ENCODE results near the gene TMEM109.

The TMEM109 gene

DNA sequence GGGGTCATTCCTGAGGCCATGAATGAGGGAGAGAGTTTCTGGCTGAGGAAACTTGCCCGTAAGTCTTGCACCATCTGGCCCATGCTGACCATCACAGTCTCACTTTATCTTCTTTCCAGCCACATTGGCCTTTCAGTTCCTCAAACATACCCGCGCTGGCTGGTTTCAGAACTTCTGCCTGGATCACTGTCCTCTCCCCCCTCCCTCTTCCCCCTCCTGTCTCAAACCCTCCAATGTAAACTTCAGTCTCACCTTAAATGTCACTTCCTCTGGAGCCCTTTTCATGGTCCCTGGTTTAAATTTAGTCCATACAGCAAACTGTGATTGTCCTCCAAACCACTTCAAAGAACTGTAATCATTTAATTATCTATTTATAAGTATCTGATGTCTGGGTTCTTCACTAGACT lies 3.7 kb upstream of the TMEM109 start:
- no peak for DNase-seq (ENCODE audit: low read depth in 2 of 2)

GRCh38 chr11:60910711-60911380 lies 3.1 kb upstream of the TMEM109 start:
- DNase-seq (ENCODE audit: low read depth in 2 of 2): no peak

GRCh38 chr11:60912223-60912850 lies 1.6 kb upstream of the TMEM109 start:
- no peak for DNase-seq (ENCODE audit: low read depth in 2 of 2)

DNA sequence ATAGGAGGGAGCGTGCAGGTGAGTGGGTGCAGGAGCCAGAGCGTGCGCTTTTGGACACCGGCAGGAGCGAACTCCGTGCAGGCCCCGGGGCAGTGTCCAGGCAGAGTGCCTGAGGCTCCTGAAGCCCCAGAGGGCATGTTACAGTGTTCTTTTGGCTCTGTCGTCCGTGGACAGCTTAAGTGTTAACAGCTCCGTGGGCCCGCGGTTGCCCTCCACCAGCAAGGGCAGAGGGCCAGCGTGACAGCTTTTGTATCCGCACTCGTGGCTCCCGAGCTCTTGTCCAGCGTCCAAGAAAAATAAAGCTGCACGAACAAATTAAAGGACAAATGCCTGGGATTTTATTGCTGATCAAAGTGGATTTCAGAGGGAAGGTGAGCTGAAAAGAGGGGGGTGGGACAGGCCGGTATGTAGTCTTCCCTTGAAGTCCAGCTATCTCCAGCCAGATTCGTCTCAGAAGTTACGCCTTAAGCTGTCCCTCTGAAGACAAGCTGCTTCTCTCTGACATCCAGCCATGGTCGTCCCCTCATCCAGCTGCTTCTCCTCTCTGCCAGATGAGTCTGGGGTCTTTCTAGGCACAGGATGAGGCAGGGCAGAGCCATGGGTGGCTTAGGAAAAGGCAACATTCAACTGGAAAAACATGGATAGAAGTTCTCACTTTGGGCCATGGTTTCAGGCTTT lies 968 bp upstream of the TMEM109 start:
- no peak for DNase-seq (ENCODE audit: low read depth in 2 of 2)

GRCh38 chr11:60914633-60915247 lies 782 bp downstream of the TMEM109 start:
- DNase-seq (ENCODE audit: low read depth in 2 of 2): peak in 1 of 2 donors; percentile 26

DNA sequence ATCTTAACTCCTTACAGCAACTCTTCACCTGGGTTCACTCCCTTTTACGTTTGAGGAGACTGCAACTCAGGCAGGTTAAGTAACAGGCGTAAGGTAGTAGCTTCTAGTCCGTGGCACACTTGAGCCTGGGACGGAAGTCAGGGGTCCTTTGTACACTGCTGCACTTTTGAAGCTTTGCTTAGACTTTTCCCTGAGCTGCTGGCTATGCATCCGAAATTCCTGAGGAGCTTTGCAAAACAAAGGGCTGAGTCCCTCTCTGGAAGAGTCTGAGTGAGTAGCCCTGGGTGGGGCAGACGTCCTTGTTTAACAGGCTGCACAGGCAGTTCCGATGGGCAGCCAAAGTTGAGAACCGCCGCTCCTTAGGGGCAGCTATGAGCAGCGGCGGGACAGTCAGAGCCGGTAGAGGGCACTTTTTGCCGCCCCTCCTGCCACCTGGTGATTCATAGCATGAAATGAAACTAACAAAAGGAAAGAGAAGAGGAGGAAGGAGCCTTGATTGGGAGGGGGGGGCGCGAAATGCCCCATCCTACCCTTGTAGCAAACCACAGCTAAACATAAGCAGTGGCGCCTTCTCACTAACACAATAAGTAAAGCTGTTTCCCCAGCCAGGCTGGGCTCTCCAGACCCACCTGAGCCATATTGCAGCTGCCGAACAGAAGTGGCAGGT lies 1.4 kb downstream of the TMEM109 start:
- peak; percentile 52 to 65 for DNase-seq (ENCODE audit: low read depth in 2 of 2)

GRCh38 chr11:60916669-60917206 lies 2.8 kb downstream of the TMEM109 start:
- DNase-seq (ENCODE audit: low read depth in 2 of 2): no peak

DNA sequence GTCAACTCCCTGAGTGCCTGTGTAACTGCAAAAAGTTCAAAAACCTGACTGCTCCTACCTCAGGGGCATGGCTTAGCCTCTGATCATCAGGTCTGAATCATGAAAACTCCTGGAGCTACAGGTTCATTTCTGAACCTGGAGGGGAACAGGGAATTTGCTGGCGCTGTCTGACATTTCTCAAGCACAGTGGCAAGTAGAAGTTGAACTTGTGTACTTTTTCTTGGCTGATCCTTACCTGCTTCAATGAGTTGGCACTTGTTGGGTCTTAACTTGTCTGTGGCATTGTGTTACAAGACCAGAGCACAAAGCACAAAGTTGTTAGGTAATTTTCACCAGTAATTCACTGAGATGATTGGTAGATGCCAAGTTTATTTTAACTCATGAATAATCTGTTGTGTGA lies 3.3 kb downstream of the TMEM109 start:
- no peak for DNase-seq (ENCODE audit: low read depth in 2 of 2)

DNA sequence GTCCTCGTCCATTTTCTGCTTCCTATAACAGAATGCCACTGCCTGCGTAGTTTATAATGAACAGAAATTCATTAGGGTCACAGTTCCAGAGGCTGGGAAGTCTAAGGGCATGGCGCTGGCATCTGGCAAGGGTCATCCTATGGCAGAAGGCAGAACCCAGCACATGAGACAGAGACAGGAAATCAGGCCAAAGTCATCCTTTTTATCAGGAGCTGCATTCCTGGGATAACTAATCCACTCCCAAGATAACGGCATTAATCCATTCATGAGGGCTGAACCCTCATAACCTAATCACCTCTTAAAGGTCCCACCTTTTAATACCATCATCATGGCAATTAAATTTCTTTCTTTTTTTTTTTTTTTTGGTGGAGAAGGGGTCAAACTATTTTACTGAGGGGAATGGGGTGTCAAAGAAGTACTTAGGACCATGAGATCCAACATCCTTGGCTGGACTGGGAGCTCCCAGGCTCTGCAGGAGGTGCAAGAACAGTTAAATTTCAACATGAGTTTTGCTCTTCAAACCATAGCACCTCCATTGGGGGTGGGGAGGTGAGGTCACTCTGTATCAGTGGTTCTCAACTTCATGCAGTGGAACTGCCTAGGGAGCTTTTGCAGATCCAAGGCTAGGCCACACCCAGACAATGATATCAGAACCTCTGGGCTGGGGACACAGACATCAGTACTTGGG lies 4.4 kb downstream of the TMEM109 start:
- no peak for DNase-seq (ENCODE audit: low read depth in 2 of 2)

DNA sequence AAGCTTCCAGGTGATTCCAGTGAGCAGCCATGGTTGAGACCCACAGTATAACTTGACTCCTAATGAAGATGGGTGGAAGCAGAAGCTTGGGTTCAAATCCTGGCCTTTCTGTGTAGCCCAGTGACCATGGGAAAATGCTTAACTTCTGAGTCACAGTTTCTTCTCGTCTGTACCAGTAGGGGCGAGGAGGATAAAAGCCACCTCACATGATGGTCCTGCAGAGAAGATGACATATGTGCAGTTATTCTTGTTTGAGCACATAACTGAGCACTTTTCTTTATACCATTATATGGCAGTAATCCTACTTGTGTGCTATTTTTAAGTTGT lies 4.9 kb downstream of the TMEM109 start:
- no peak for DNase-seq (ENCODE audit: low read depth in 2 of 2)

DNA sequence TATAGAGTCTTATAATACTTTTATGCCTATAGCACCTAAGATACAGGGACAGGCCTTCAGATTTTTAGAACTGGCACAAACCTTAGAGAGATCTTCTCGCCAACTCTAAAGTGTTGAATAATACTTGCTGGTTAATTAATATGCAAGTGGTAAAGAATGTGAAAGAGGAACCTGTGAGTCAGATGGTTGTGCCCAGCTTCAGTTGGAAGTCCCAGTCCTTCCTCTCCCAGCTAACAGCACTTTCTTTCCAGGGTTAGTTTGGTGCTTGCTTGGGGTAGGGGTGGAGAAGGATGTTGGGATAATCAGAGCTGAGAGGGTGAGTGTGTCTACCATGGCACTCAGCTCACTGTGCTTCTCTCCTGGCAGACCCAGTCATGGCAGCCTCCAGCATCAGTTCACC lies 5.4 kb downstream of the TMEM109 start:
- no peak for DNase-seq (ENCODE audit: low read depth in 2 of 2)

- no peak for DNase-seq (ENCODE audit: low read depth in 2 of 2)
Measured at GRCh38 chr11:60919956-60920355, 6.0 kb downstream of the TMEM109 start.

- no peak for DNase-seq (ENCODE audit: low read depth in 2 of 2)
Measured at GRCh38 chr11:60921259-60921658, 7.3 kb downstream of the TMEM109 start.

DNA sequence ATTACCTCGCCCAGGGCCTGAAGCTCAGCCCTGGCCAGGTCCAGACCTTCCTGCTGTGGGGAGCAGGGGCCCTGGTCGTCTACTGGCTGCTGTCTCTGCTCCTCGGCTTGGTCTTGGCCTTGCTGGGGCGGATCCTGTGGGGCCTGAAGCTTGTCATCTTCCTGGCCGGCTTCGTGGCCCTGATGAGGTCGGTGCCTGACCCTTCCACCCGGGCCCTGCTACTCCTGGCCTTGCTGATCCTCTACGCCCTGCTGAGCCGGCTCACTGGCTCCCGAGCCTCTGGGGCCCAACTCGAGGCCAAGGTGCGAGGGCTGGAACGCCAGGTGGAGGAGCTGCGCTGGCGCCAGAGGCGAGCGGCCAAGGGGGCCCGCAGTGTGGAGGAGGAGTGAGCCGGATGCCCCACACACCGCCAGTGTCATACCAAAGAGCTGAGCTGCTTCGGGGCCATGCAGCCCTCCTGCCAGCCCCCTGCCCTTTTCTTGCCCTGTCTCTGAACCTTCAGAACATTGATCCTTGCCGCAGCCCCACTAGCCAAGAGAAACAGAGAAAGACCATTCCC lies 7.9 kb downstream of the TMEM109 start:
- no peak for DNase-seq (ENCODE audit: low read depth in 2 of 2)

- no peak for DNase-seq (ENCODE audit: low read depth in 2 of 2)
Measured at GRCh38 chr11:60922906-60923305, 8.9 kb downstream of the TMEM109 start.

- no peak for DNase-seq (ENCODE audit: low read depth in 2 of 2)
Measured at GRCh38 chr11:60923326-60923725, 9.4 kb downstream of the TMEM109 start.

DNA sequence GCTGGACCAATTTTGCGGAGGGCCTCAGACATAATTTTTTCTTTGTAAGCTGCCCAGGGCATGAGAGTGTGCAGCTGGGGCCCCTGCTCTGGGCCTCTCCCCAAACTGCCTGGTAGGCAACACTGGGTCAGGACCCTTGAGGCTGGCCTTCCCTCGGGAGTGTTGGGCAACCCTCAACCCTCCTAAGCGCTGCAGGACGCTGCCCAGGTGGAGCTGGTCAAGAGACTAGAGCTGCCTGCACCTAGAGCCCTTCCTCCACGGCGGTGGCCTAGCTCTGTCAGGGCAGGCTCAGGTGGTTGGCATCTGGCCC lies 9.8 kb downstream of the TMEM109 start:
- no peak for DNase-seq (ENCODE audit: low read depth in 2 of 2)

DNA sequence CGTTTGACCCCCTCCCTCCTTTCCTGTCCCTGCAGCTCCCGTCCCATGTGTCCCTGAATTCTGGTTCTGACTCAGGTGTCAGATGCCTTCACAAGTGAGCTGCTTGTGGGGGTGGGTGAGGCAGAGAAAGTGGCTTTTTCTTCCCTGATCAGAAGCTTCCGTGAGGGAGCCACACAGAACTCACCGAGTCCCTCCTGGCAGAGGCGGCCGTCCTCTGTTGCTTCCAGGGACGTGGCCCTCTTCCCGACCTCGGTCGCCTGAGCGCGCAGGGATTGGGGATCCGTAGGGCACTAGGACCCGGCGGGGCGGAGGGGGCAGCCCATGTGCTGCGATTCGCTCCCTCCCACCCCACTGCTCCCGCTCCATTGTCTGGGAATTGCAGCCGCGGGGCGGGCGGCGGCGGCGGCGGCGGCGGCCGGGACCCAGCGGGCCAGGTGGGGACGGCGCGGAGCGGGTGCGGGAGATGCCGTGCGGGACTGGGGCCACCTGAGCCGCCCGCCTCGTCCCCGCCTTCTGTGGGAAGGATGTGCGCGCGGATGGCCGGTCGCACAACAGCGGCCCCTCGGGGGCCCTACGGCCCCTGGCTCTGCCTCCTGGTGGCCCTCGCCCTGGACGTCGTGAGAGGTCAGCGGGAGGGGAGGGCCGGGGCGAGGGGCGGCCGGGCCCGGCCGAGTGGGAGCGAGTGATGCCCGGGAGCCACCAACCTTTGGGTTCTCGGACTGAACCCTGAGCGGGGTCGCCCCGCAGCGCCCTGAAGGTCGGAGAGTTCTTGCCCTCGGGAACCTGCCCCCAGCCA lies 10.3 kb downstream of the TMEM109 start, which contains the start of gene TMEM132A:
TSS of gene TMEM132A (plus strand) at position 351 of the 796 bp plus-strand sequence. CDS start at position 525, 174 bp downstream.
- DNase-seq (ENCODE audit: low read depth in 2 of 2): no peak

GRCh38 chr11:60924906-60925853 lies 11.2 kb downstream of the TMEM109 start:
- no peak for DNase-seq (ENCODE audit: low read depth in 2 of 2)
